Measurements from ENCODE around the gene DPP10.

Gene DPP10

GRCh38 chr2:114933671-114934241, 491.3 kb downstream of the DPP10 start:
- TF ChIP-seq FOXP2 (optimal IDR thresholded peaks at IDR 0.05; ENCODE audit: borderline replicate concordance, extremely low read depth, extremely low read length, insufficient read depth), result no peak
- TF ChIP-seq POLR2AphosphoS5 (IDR thresholded peaks at IDR 0.05; ENCODE audit: low read depth, low read length), result no peak
- no peak for TF ChIP-seq SIN3A (IDR thresholded peaks at IDR 0.05; ENCODE audit: borderline replicate concordance, insufficient read depth, low read length)
- no peak for TF ChIP-seq REST (IDR thresholded peaks at IDR 0.05; ENCODE audit: insufficient read depth in 1 of 2, low read depth in 2 of 2, low read length in 2 of 2)
- no peak for TF ChIP-seq TAF1 (IDR thresholded peaks at IDR 0.05; ENCODE audit: borderline replicate concordance, insufficient read depth, low read length)

- no peak for TF ChIP-seq TAF1 (IDR thresholded peaks at IDR 0.05; ENCODE audit: borderline replicate concordance, insufficient read depth, low read length)
Measured at GRCh38 chr2:114935031-114935430, 492.6 kb downstream of the DPP10 start.

GRCh38 chr2:114937366-114937930, 495.0 kb downstream of the DPP10 start:
- TF ChIP-seq POLR2AphosphoS5 (IDR thresholded peaks at IDR 0.05; ENCODE audit: low read depth, low read length) (no peak), TAF1 (IDR thresholded peaks at IDR 0.05; ENCODE audit: borderline replicate concordance, insufficient read depth, low read length) (no peak)

GRCh38 chr2:114940785-114941458, 498.5 kb downstream of the DPP10 start:
- TF ChIP-seq FOXP2 (optimal IDR thresholded peaks at IDR 0.05; ENCODE audit: borderline replicate concordance, extremely low read depth, extremely low read length, insufficient read depth) (no peak), SIN3A (IDR thresholded peaks at IDR 0.05; ENCODE audit: borderline replicate concordance, insufficient read depth, low read length) (no peak), TAF1 (IDR thresholded peaks at IDR 0.05; ENCODE audit: borderline replicate concordance, insufficient read depth, low read length) (no peak), REST (IDR thresholded peaks at IDR 0.05; ENCODE audit: insufficient read depth in 1 of 2, low read depth in 2 of 2, low read length in 2 of 2) (no peak), POLR2AphosphoS5 (IDR thresholded peaks at IDR 0.05; ENCODE audit: low read depth, low read length) (no peak)

GRCh38 chr2:114949228-114949804, 506.9 kb downstream of the DPP10 start:
- no peak for TF ChIP-seq SIN3A (IDR thresholded peaks at IDR 0.05; ENCODE audit: borderline replicate concordance, insufficient read depth, low read length)

- TF ChIP-seq REST (IDR thresholded peaks at IDR 0.05; ENCODE audit: insufficient read depth in 1 of 2, low read depth in 2 of 2, low read length in 2 of 2) (no peak), FOXP2 (optimal IDR thresholded peaks at IDR 0.05; ENCODE audit: borderline replicate concordance, extremely low read depth, extremely low read length, insufficient read depth) (no peak), SIN3A (IDR thresholded peaks at IDR 0.05; ENCODE audit: borderline replicate concordance, insufficient read depth, low read length) (no peak), TAF1 (IDR thresholded peaks at IDR 0.05; ENCODE audit: borderline replicate concordance, insufficient read depth, low read length) (no peak), POLR2AphosphoS5 (IDR thresholded peaks at IDR 0.05; ENCODE audit: low read depth, low read length) (no peak)
Measured at GRCh38 chr2:114960389-114960788, 517.9 kb downstream of the DPP10 start.
